ENCODE data around the gene TFAP2B. TPM values are rescaled to one million over a fixed set of nuclear protein-coding genes. Genes with fewer than 3 reads are reported as not detected.

The TFAP2B gene
- total and polyA plus RNA-seq, 2 donors from 2014 or later: 11.6 to 25.3 TPM

Other genes starting within 250 kb of the TFAP2B start
- gene TFAP2D, start 105.3 kb upstream of the TFAP2B start, total RNA-seq: not detected
- not detected for gene TFAP2D, start 105.3 kb upstream of the TFAP2B start, polyA plus RNA-seq (ENCODE audit: insufficient read depth, low read depth, low replicate concordance)